Psoas muscle (tissue), 8 donors: ENCODE measurements around the gene CDKAL1. TPM values are rescaled to one million over a fixed set of nuclear protein-coding genes. Genes with fewer than 3 reads are reported as not detected.

Experiments used
- ATAC-seq, 4 donors: fragments of 200-7000 bp; cut with Tn5 transposase; one replicate each; pipeline ENCODE4 v1.9.1; 2020; ENCODE audit warnings: moderate library complexity in 3 of 4, mild to moderate bottlenecking in 2 of 4
- DNase-seq, 2 donors: peaks; one replicate each; pipeline ENCODE4 v3.0.0-alpha.2; 2020
- H3K27ac ChIP-seq: fragments of 200-600 bp; one replicate; pipeline ENCODE4 v1.8.0; 2022
- H3K27me3 ChIP-seq, 3 donors: fragments of 200-600 bp in 1 of 3; one replicate each; pipeline versions ENCODE4 v1.6.1 to v1.8.0; 2013 to 2022; ENCODE audit warnings: low read length in 2 of 3, mild to moderate bottlenecking in 2 of 3, moderate library complexity in 1 of 3; ENCODE audit not compliant: insufficient read depth in 3 of 3
- H3K36me3 ChIP-seq, 2 donors: fragments of 200-600 bp in 1 of 2; one replicate each; pipeline versions ENCODE4 v1.6.1 to v1.8.0; 2013 to 2022; ENCODE audit warnings: low read depth in 1 of 2, mild to moderate bottlenecking in 1 of 2, moderate library complexity in 1 of 2; ENCODE audit not compliant: insufficient read depth in 1 of 2
- H3K4me1 ChIP-seq: fragments of 200-600 bp; one replicate; pipeline ENCODE4 v1.8.0; 2022
- H3K4me3 ChIP-seq: fragments of 200-600 bp; one replicate; pipeline ENCODE4 v1.8.0; 2022; ENCODE audit warnings: mild to moderate bottlenecking
- H3K9me3 ChIP-seq: fragments of 200-600 bp; one replicate; pipeline ENCODE4 v1.8.0; 2022
- CTCF ChIP-seq: fragments of 200-600 bp; IDR thresholded peaks from one replicate; pipeline ENCODE4 v1.8.0; 2022; ENCODE audit warnings: antibody characterized with exemption
- WGBS, 3 donors: extraction: QIAGEN DNeasy Blood & Tissue Kit; methylation state at CpG; one replicate each; pipeline versions ENCODE4 v1.1.6 to v1.1.7; 2013; 5-methylcytosine and 5-hydroxymethylcytosine counted together
- intact Hi-C, 2 donors: fragments of 100-400 bp; cut with DNase I; formaldehyde crosslinking; loops; one replicate each; pipeline versions ENCODE4 v1.11.0 to v1.14.2; 2022
- polyA plus RNA-seq, 3 donors: library from polyadenylated mRNA; stranded (reverse); fragments of 200-250 nt; gene quantifications; one replicate each; pipeline ENCODE4 v1.2.3, GENCODE V29; 2013
- total RNA-seq, 4 donors: library from RNA; stranded (reverse); fragmentation: NEBNext Ultra II Directional in 2 of 4; extraction: Animal tissue kit (Norgen Biotek cat#: 25700) in 2 of 4; gene quantifications; one replicate each; pipeline versions ENCODE4 v1.2.1 to v1.2.4, GENCODE V29; 2021 to 2023
- donor health status: healthy with polysubstance abuse.
- donor health status: DM: no; HTN: no; CAD: no; lungs with moderate emphysema.
- donor health status: Bipolar disorder and iron deficiency.
- donor health status: healthy.
- donor health status: DM: yes; HTN: yes; CAD: no.
- donor health status: DM: no; HTN: no; CAD: no.
- donor health status: DM: no; HTN: no; CAD: no.
- donor health status: DM: yes; HTN: yes; CAD: no.

The CDKAL1 gene
- total and polyA plus RNA-seq, 7 donors = 4.5 to 16.1 (median 12.9) TPM

GRCh38 chr6:21128601-21129000 lies 594.3 kb downstream of the CDKAL1 start:
- Histone ChIP-seq H3K27ac (no peak overlapping the region), H3K36me3 (no peaks in the 10 kb centered on the region), H3K9me3 (no peaks in the 10 kb centered on the region), H3K27me3 (no peaks in the 10 kb centered on the region), H3K4me1 (peaks cover 7% of the 10 kb centered on the region), H3K4me3 (no peak overlapping the region)
- intact Hi-C loops = no loop called here
- ATAC-seq (no peak), DNase-seq (no peak)
- no peak for TF ChIP-seq CTCF

GRCh38 chr6:21131406-21131805 lies 597.1 kb downstream of the CDKAL1 start:
- Histone ChIP-seq H3K27me3 (no peaks in the 10 kb centered on the region), H3K36me3 (no peaks in the 10 kb centered on the region), H3K4me3 (no peak overlapping the region), H3K9me3 (no peaks in the 10 kb centered on the region), H3K4me1 (peaks cover 7% of the 10 kb centered on the region), H3K27ac (no peak overlapping the region)
- WGBS, 3 donors = 81 to 90% (median 89%) methylated on average over 3 of the region's 3 CpGs
- intact Hi-C loops = no loop called here
- no peak for TF ChIP-seq CTCF
- ATAC-seq = no peak
- no peak for DNase-seq

GRCh38 chr6:21132446-21132845 lies 598.2 kb downstream of the CDKAL1 start:
- H3K4me1 ChIP-seq = peaks cover 7% of the 10 kb centered on the region
- no peaks in the 10 kb centered on the region for H3K27me3 ChIP-seq
- DNase-seq (no peak), ATAC-seq (no peak)
- intact Hi-C loops = no loop called here
- H3K36me3 ChIP-seq = no peaks in the 10 kb centered on the region
- TF ChIP-seq CTCF = no peak
- no peak overlapping the region for H3K4me3 ChIP-seq
- H3K27ac ChIP-seq = no peak overlapping the region
- H3K9me3 ChIP-seq = no peaks in the 10 kb centered on the region
- 35 to 40% (median 39%) methylated on average over 1 of the region's 1 CpG for WGBS, 3 donors

- Histone ChIP-seq H3K4me1 (peaks cover 7% of the 10 kb centered on the region), H3K4me3 (no peak overlapping the region), H3K27ac (no peak overlapping the region), H3K9me3 (no peaks in the 10 kb centered on the region), H3K36me3 (no peaks in the 10 kb centered on the region), H3K27me3 (no peaks in the 10 kb centered on the region)
- ATAC-seq (peak in 2 of 4 donors; percentile 41 to 56), DNase-seq (no peak)
- intact Hi-C loops = no loop called here
- no peak for TF ChIP-seq CTCF
- 31 to 38% (median 33%) methylated on average over 6 of the region's 6 CpGs for WGBS, 3 donors
Observed at GRCh38 chr6:21132856-21133838, 598.9 kb downstream of the CDKAL1 start.
